HCT116 (cell line): Measurements from ENCODE around the gene FGF1.

ENCODE experiments used
- EZH2 ChIP-seq: fragments of 200-600 bp; sonication (generic); IDR thresholded peaks from 2 replicates; pipeline ENCODE4 v1.6.1; 2017; ENCODE audit warnings: antibody characterized with exemption, mixed run types
- POLR2AphosphoS5 ChIP-seq: IDR thresholded peaks from 2 replicates; pipeline ENCODE4 v1.6.1; 2011; ENCODE audit warnings: mild to moderate bottlenecking, low read depth, low read length, moderate library complexity
- SP1 ChIP-seq: IDR thresholded peaks from 2 replicates; pipeline ENCODE4 v1.6.1; 2012; ENCODE audit warnings: low read depth
- YY1 ChIP-seq: IDR thresholded peaks from 2 replicates; pipeline ENCODE4 v1.6.1; 2011; ENCODE audit warnings: low read length, low read depth, moderate library complexity, mild to moderate bottlenecking; ENCODE audit not compliant: insufficient replicate concordance; ENCODE audit errors: extremely low read depth
- TF ChIP-seq, protein P1 (sequence below), 3 experiments: fragments of 200-600 bp in 1 of 3; sonication (generic) in 1 of 3; IDR thresholded peaks in 2 of 3; conservative IDR thresholded peaks in 1 of 3; 2 replicates each; pipeline ENCODE4 v1.5.1; 2012 to 2017; ENCODE audit warnings: low read depth in 2 of 3, low read length in 2 of 3, antibody characterized with exemption in 1 of 3, borderline replicate concordance in 1 of 3, control low read depth in 1 of 3, mild to moderate bottlenecking in 1 of 3, mixed read lengths in 1 of 3, mixed run types in 1 of 3, moderate library complexity in 1 of 3; ENCODE audit not compliant: insufficient read depth in 1 of 3

DNA sequence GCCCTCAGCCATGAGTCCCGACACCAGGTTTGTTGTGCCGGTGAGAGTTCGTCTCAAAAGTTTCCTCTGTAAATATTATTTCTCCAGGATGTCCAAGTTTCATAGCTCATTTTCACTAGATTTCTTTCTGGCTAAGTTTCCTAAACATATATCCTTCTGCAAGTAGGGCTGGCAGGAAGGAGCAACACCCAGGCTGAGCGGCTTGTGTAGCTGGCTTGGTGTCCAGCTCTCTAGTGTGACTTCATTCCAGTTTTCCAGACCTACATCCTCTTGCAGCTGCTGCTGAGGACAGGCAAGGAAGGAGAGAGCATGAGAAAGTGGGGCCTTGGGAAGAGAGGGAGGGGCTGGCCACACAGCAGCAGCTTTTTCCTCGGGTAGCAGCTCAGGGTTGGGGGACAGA, 80.3 kb downstream of the FGF1 start:
- no peak for TF ChIP-seq YY1
- no peak for TF ChIP-seq SP1
- TF ChIP-seq EZH2: no peak
- no peak for TF ChIP-seq POLR2AphosphoS5
- TF ChIP-seq, protein P1, sequence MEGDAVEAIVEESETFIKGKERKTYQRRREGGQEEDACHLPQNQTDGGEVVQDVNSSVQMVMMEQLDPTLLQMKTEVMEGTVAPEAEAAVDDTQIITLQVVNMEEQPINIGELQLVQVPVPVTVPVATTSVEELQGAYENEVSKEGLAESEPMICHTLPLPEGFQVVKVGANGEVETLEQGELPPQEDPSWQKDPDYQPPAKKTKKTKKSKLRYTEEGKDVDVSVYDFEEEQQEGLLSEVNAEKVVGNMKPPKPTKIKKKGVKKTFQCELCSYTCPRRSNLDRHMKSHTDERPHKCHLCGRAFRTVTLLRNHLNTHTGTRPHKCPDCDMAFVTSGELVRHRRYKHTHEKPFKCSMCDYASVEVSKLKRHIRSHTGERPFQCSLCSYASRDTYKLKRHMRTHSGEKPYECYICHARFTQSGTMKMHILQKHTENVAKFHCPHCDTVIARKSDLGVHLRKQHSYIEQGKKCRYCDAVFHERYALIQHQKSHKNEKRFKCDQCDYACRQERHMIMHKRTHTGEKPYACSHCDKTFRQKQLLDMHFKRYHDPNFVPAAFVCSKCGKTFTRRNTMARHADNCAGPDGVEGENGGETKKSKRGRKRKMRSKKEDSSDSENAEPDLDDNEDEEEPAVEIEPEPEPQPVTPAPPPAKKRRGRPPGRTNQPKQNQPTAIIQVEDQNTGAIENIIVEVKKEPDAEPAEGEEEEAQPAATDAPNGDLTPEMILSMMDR (IDR thresholded peaks at IDR 0.05 in 2 of 3, conservative IDR thresholded peaks at IDR 0.05 in 1 of 3; ENCODE audit: borderline replicate concordance in 1 of 3, insufficient read depth in 1 of 3, low read depth in 2 of 3, low read length in 2 of 3): no peak
